Trophoblast cell (in vitro differentiated cells and primary cell): ENCODE results near the gene TRMT2A.

Experiments used
- DNase-seq, 2 donors: peaks; one replicate each; pipeline ENCODE4 v3.0.0-alpha.2; 2016
- H2AFZ ChIP-seq: 2 replicates; pipeline ENCODE4 v1.6.1; 2013; ENCODE audit warnings: low read length, moderate library complexity, mild to moderate bottlenecking; ENCODE audit not compliant: insufficient read depth, poor library complexity
- H2AK5ac ChIP-seq: 2 replicates; pipeline ENCODE4 v1.6.1; 2013; ENCODE audit warnings: mild to moderate bottlenecking, low read length
- H2BK120ac ChIP-seq: 2 replicates; pipeline ENCODE4 v1.6.1; 2013; ENCODE audit warnings: low read length, mild to moderate bottlenecking, moderate library complexity; ENCODE audit not compliant: insufficient read depth, poor library complexity
- H2BK12ac ChIP-seq: 2 replicates; pipeline ENCODE4 v1.6.1; 2013; ENCODE audit warnings: mild to moderate bottlenecking, low read length, moderate library complexity
- H2BK5ac ChIP-seq: 2 replicates; pipeline ENCODE4 v1.6.1; 2013; ENCODE audit warnings: low read length, low read depth, moderate library complexity, mild to moderate bottlenecking; ENCODE audit not compliant: poor library complexity
- H3K14ac ChIP-seq: 2 replicates; pipeline ENCODE4 v1.6.1; 2013; ENCODE audit warnings: mild to moderate bottlenecking, low read length
- H3K18ac ChIP-seq: 2 replicates; pipeline ENCODE4 v1.6.1; 2013; ENCODE audit warnings: mild to moderate bottlenecking, low read length
- H3K23ac ChIP-seq: 2 replicates; pipeline ENCODE4 v1.6.1; 2013; ENCODE audit warnings: low read length
- H3K27ac ChIP-seq: 2 replicates; pipeline ENCODE4 v1.5.1; 2013; ENCODE audit warnings: low read depth, mild to moderate bottlenecking, inconsistent platforms, low read length, moderate library complexity
- H3K27me3 ChIP-seq: 2 replicates; pipeline ENCODE4 v1.6.1; 2013; ENCODE audit warnings: inconsistent platforms, mild to moderate bottlenecking, low read length, moderate library complexity; ENCODE audit not compliant: insufficient read depth
- H3K36me3 ChIP-seq, 2 experiments: 1 replicate in 1 of 2; 2 replicates in 1 of 2; pipeline ENCODE4 v1.6.1; 2013; ENCODE audit warnings: low read length in 2 of 2, mild to moderate bottlenecking in 2 of 2, moderate library complexity in 1 of 2; ENCODE audit not compliant: insufficient read depth in 2 of 2, control insufficient read depth in 1 of 2
- H3K4ac ChIP-seq: 2 replicates; pipeline ENCODE4 v1.6.1; 2013; ENCODE audit warnings: low read depth, mild to moderate bottlenecking, low read length, moderate library complexity
- H3K4me1 ChIP-seq, 2 experiments: 1 replicate in 1 of 2; 2 replicates in 1 of 2; pipeline ENCODE4 v1.6.1; 2013; ENCODE audit warnings: low read length in 2 of 2, mild to moderate bottlenecking in 2 of 2, moderate library complexity in 1 of 2; ENCODE audit not compliant: insufficient read depth in 2 of 2, control insufficient read depth in 1 of 2
- H3K4me2 ChIP-seq: 2 replicates; pipeline ENCODE4 v1.6.1; 2013; ENCODE audit warnings: inconsistent platforms, mild to moderate bottlenecking, low read length, moderate library complexity
- H3K4me3 ChIP-seq: 2 replicates; pipeline ENCODE4 v1.5.1; 2013; ENCODE audit warnings: mild to moderate bottlenecking, low read depth, low read length, inconsistent platforms
- H3K79me1 ChIP-seq: one replicate; pipeline ENCODE4 v1.6.1; 2013; ENCODE audit warnings: low read length
- H3K79me2 ChIP-seq: 2 replicates; pipeline ENCODE4 v1.6.1; 2013; ENCODE audit warnings: low read length, mild to moderate bottlenecking; ENCODE audit not compliant: control insufficient read depth, insufficient read depth, poor library complexity
- H3K9ac ChIP-seq: 2 replicates; pipeline ENCODE4 v1.6.1; 2013; ENCODE audit warnings: mild to moderate bottlenecking, low read length
- H3K9me3 ChIP-seq: 2 replicates; pipeline ENCODE4 v1.6.1; 2013; ENCODE audit warnings: low read depth, mild to moderate bottlenecking, control low read depth, inconsistent platforms, low read length; ENCODE audit not compliant: insufficient read depth
- H4K12ac ChIP-seq: 2 replicates; pipeline ENCODE4 v1.6.1; 2013; ENCODE audit warnings: low read depth, mild to moderate bottlenecking, low read length, moderate library complexity
- H4K8ac ChIP-seq: 2 replicates; pipeline ENCODE4 v1.6.1; 2013; ENCODE audit warnings: low read depth, mild to moderate bottlenecking, low read length, moderate library complexity
- H4K91ac ChIP-seq: one replicate; pipeline ENCODE4 v1.6.1; 2013; ENCODE audit warnings: low read depth, mild to moderate bottlenecking, low read length, moderate library complexity
- WGBS: extraction: QIAGEN DNeasy Blood & Tissue Kit; methylation state at CpG from one replicate; pipeline ENCODE4 v1.1.7; 2013; ENCODE audit warnings: missing lambda C conversion rate; ENCODE audit not compliant: insufficient read length, insufficient coverage; ENCODE audit errors: extremely low coverage; 5-methylcytosine and 5-hydroxymethylcytosine counted together

Gene TRMT2A

GRCh38 chr22:20155330-20156041 lies 38.5 kb upstream of the TRMT2A start:
- Histone ChIP-seq H3K27me3 (no peaks in the 10 kb centered on the region), H2AFZ (no peak overlapping the region), H3K4me2 (no peak overlapping the region), H3K9ac (no peak overlapping the region), H2BK12ac (no peak overlapping the region), H3K4ac (no peak overlapping the region), H2AK5ac (no peak overlapping the region), H3K4me1 (no peaks in the 10 kb centered on the region), H2BK120ac (no peak overlapping the region), H3K23ac (no peak overlapping the region), H3K36me3 (no peaks in the 10 kb centered on the region), H3K9me3 (no peaks in the 10 kb centered on the region), H3K79me1 (no peaks in the 10 kb centered on the region), H2BK5ac (no peak overlapping the region), H4K8ac (no peak overlapping the region), H4K12ac (no peak overlapping the region), H3K18ac (no peak overlapping the region), H3K27ac (no peak overlapping the region), H3K4me3 (no peak overlapping the region), H3K14ac (no peak overlapping the region), H4K91ac (no peak overlapping the region), H3K79me2 (no peaks in the 10 kb centered on the region)
- WGBS: no CpG with 5 or more reads among the region's 30 CpGs
- DNase-seq: no peak

GRCh38 chr22:20154602-20155187 lies 37.7 kb upstream of the TRMT2A start:
- no peak overlapping the region for H3K18ac ChIP-seq
- H3K4me1 ChIP-seq: no peaks in the 10 kb centered on the region
- H3K79me2 ChIP-seq: no peaks in the 10 kb centered on the region
- H3K9me3 ChIP-seq: no peaks in the 10 kb centered on the region
- no peak overlapping the region for H2BK120ac ChIP-seq
- H4K91ac ChIP-seq: no peak overlapping the region
- no peak for DNase-seq
- H3K36me3 ChIP-seq: no peaks in the 10 kb centered on the region
- H4K12ac ChIP-seq: no peak overlapping the region
- no CpG with 5 or more reads among the region's 14 CpGs for WGBS
- H3K79me1 ChIP-seq: no peaks in the 10 kb centered on the region
- H3K27ac ChIP-seq: no peak overlapping the region
- H3K27me3 ChIP-seq: no peaks in the 10 kb centered on the region
- H3K4me3 ChIP-seq: no peak overlapping the region
- H2BK12ac ChIP-seq: no peak overlapping the region
- no peak overlapping the region for H3K4me2 ChIP-seq
- H3K14ac ChIP-seq: no peak overlapping the region
- no peak overlapping the region for H2AFZ ChIP-seq
- no peak overlapping the region for H2BK5ac ChIP-seq
- H4K8ac ChIP-seq: no peak overlapping the region
- no peak overlapping the region for H2AK5ac ChIP-seq
- H3K9ac ChIP-seq: no peak overlapping the region
- H3K4ac ChIP-seq: no peak overlapping the region
- no peak overlapping the region for H3K23ac ChIP-seq

GRCh38 chr22:20153945-20154344 lies 36.9 kb upstream of the TRMT2A start:
- Histone ChIP-seq H3K4me3 (no peak overlapping the region), H3K79me2 (no peaks in the 10 kb centered on the region), H3K23ac (no peak overlapping the region), H4K12ac (no peak overlapping the region), H2BK12ac (no peak overlapping the region), H4K91ac (no peak overlapping the region), H3K27ac (no peak overlapping the region), H3K9me3 (no peaks in the 10 kb centered on the region), H3K4ac (no peak overlapping the region), H3K14ac (no peak overlapping the region), H3K79me1 (no peaks in the 10 kb centered on the region), H3K18ac (no peak overlapping the region), H4K8ac (no peak overlapping the region), H2AK5ac (no peak overlapping the region), H3K9ac (no peak overlapping the region), H3K4me1 (no peaks in the 10 kb centered on the region), H3K27me3 (no peaks in the 10 kb centered on the region), H2BK120ac (no peak overlapping the region), H2AFZ (no peak overlapping the region), H3K36me3 (no peaks in the 10 kb centered on the region), H3K4me2 (no peak overlapping the region), H2BK5ac (no peak overlapping the region)
- no CpG with 5 or more reads among the region's 16 CpGs for WGBS
- no peak for DNase-seq

GRCh38 chr22:20152464-20152890 lies 35.5 kb upstream of the TRMT2A start:
- H4K91ac ChIP-seq: no peak overlapping the region
- no peak overlapping the region for H2AFZ ChIP-seq
- no peaks in the 10 kb centered on the region for H3K27me3 ChIP-seq
- no peak overlapping the region for H3K4me3 ChIP-seq
- no peak overlapping the region for H3K14ac ChIP-seq
- H2AK5ac ChIP-seq: no peak overlapping the region
- no peak overlapping the region for H3K4ac ChIP-seq
- no peak overlapping the region for H3K9ac ChIP-seq
- no peak overlapping the region for H3K23ac ChIP-seq
- no peak overlapping the region for H4K12ac ChIP-seq
- no peak for DNase-seq
- no peak overlapping the region for H3K18ac ChIP-seq
- WGBS: no CpG with 5 or more reads among the region's 14 CpGs
- no peaks in the 10 kb centered on the region for H3K9me3 ChIP-seq
- no peak overlapping the region for H3K4me2 ChIP-seq
- H3K27ac ChIP-seq: no peak overlapping the region
- H3K4me1 ChIP-seq: no peaks in the 10 kb centered on the region
- H3K79me1 ChIP-seq: no peaks in the 10 kb centered on the region
- no peak overlapping the region for H2BK5ac ChIP-seq
- H2BK120ac ChIP-seq: no peak overlapping the region
- H3K79me2 ChIP-seq: no peaks in the 10 kb centered on the region
- no peak overlapping the region for H4K8ac ChIP-seq
- no peak overlapping the region for H2BK12ac ChIP-seq
- H3K36me3 ChIP-seq: no peaks in the 10 kb centered on the region
